Endothelial cell of umbilical vein (primary cell): ENCODE measurements around the gene TSEN34. TPM values are rescaled to one million over a fixed set of nuclear protein-coding genes. Genes with fewer than 3 reads are reported as not detected.
A peak's percentile ranks its signal among the peaks of the same experiment; 100 is the strongest.

Experiments used
- BruUV-seq: library from RNA; stranded (reverse); fragments of 400-500 nt; replicated peaks from 2 replicates; lab custom pipeline; 2021; lab: Mats Ljungman, UMichigan
- CTCF ChIA-PET: fragments of 300-600, 350-600 bp; sonication (Branson Sonifier 250); formaldehyde crosslinking; loops from one replicate; lab custom pipeline; 2021; ENCODE audit warnings: antibody characterized with exemption, inconsistent platforms; lab: Charles Lee
- POLR2A ChIA-PET: fragments of 300-600, 350-600 bp; sonication (Branson Sonifier 250); formaldehyde crosslinking; loops from one replicate; lab custom pipeline; 2021; ENCODE audit warnings: antibody characterized with exemption, inconsistent platforms; lab: Charles Lee
- DNase-seq: peaks from one replicate; pipeline ENCODE4 v3.0.0-alpha.2; 2011; ENCODE audit warnings: low read depth, low spot score
- FAIRE-seq: peaks from 2 replicates; lab custom pipeline; 2011; peaks lifted over from hg19 to GRCh38; lab: Jason Lieb, UNC
- H2AFZ ChIP-seq: 2 replicates; pipeline ENCODE4 v1.6.0; 2012; ENCODE audit warnings: low read depth, low read length, control low read depth, inconsistent platforms
- H3K27ac ChIP-seq: 2 replicates; pipeline ENCODE4 v1.5.1; 2011; ENCODE audit warnings: low read depth, mild to moderate bottlenecking, control low read depth, low read length, moderate library complexity; ENCODE audit not compliant: insufficient read depth
- H3K27me3 ChIP-seq, 2 experiments: 2 replicates each; pipeline versions ENCODE4 v1.6.0 to v1.6.1; 2011; ENCODE audit warnings: low read length in 2 of 2, mixed read lengths in 1 of 2; ENCODE audit not compliant: control insufficient read depth in 2 of 2, insufficient read depth in 2 of 2
- H3K36me3 ChIP-seq, 2 experiments: 2 replicates in 1 of 2; 3 replicates in 1 of 2; pipeline ENCODE4 v1.5.1; 2011; ENCODE audit warnings: low read length in 2 of 2, mild to moderate bottlenecking in 1 of 2, moderate library complexity in 1 of 2; ENCODE audit not compliant: control insufficient read depth in 2 of 2, insufficient read depth in 2 of 2; ENCODE audit errors: extremely low read depth in 1 of 2
- H3K4me1 ChIP-seq: 3 replicates; pipeline ENCODE4 v1.5.1; 2011; ENCODE audit warnings: mild to moderate bottlenecking, low read length; ENCODE audit not compliant: control insufficient read depth, insufficient read depth; ENCODE audit errors: extremely low read depth
- H3K4me2 ChIP-seq: 2 replicates; pipeline ENCODE4 v1.6.1; 2011; ENCODE audit warnings: low read length, control low read depth, mixed read lengths; ENCODE audit not compliant: insufficient read depth
- H3K4me3 ChIP-seq, 3 experiments: fragments of 200-600 bp in 1 of 3; sonication (generic), shearing (Covaris generic) in 1 of 3; replicated peaks in 1 of 3; 2 replicates each; pipeline ENCODE4 v1.5.1; 2011 to 2016; ENCODE audit warnings: control low read depth in 3 of 3, low read length in 3 of 3, mild to moderate bottlenecking in 2 of 3, inconsistent platforms in 1 of 3, low read depth in 1 of 3, moderate library complexity in 1 of 3; ENCODE audit not compliant: insufficient read depth in 1 of 3
- H3K79me2 ChIP-seq: 2 replicates; pipeline ENCODE4 v1.6.0; 2012; ENCODE audit warnings: low read length, inconsistent platforms; ENCODE audit not compliant: control insufficient read depth, insufficient read depth
- H3K9ac ChIP-seq: replicated peaks from 2 replicates; pipeline ENCODE3; 2011; ENCODE audit warnings: low read length, control low read depth; ENCODE audit not compliant: insufficient read depth; ENCODE audit errors: extremely low read depth
- H3K9me1 ChIP-seq: replicated peaks from 3 replicates; pipeline ENCODE4 v1.6.0; 2011; ENCODE audit warnings: mild to moderate bottlenecking, low read length; ENCODE audit not compliant: control insufficient read depth, insufficient read depth; ENCODE audit errors: extremely low read depth
- H3K9me3 ChIP-seq: replicated peaks from 2 replicates; pipeline ENCODE4 v1.5.1; 2012; ENCODE audit warnings: low read length, inconsistent platforms; ENCODE audit not compliant: control insufficient read depth, insufficient read depth
- H4K20me1 ChIP-seq: replicated peaks from 2 replicates; pipeline ENCODE3; 2011; ENCODE audit warnings: mild to moderate bottlenecking, low read length; ENCODE audit not compliant: control insufficient read depth, insufficient read depth; ENCODE audit errors: extremely low read depth
- EZH2 ChIP-seq: IDR thresholded peaks from 2 replicates; pipeline ENCODE4 v1.6.1; 2012; ENCODE audit warnings: borderline replicate concordance, low read depth, mild to moderate bottlenecking, moderate library complexity, low read length, inconsistent platforms; ENCODE audit not compliant: severe bottlenecking
- FOS ChIP-seq: IDR thresholded peaks from 2 replicates; pipeline ENCODE4 v1.6.1; 2011; ENCODE audit warnings: mild to moderate bottlenecking, low read length, moderate library complexity, borderline replicate concordance; ENCODE audit not compliant: insufficient read depth
- GATA2 ChIP-seq: IDR thresholded peaks from 2 replicates; pipeline ENCODE4 v1.7.0; 2011; ENCODE audit warnings: low read depth, mild to moderate bottlenecking, moderate library complexity, mixed read lengths, low read length; ENCODE audit not compliant: insufficient read length, insufficient read depth
- JUN ChIP-seq: IDR thresholded peaks from 2 replicates; pipeline ENCODE4 v1.6.1; 2011; ENCODE audit warnings: borderline replicate concordance, low read depth; ENCODE audit not compliant: insufficient read length, insufficient read depth
- MYC ChIP-seq: IDR thresholded peaks from one replicate; pipeline ENCODE4 v1.6.1; 2011; ENCODE audit warnings: mild to moderate bottlenecking, low read depth, low read length
- POLR2A ChIP-seq: IDR thresholded peaks from 2 replicates; pipeline ENCODE4 v1.6.1; 2012; ENCODE audit warnings: low read depth, mild to moderate bottlenecking, control low read depth, low read length
- POLR2AphosphoS5 ChIP-seq: IDR thresholded peaks from 2 replicates; pipeline ENCODE4 v1.6.1; 2012; ENCODE audit warnings: low read depth, mild to moderate bottlenecking, control low read depth, low read length, moderate library complexity; ENCODE audit not compliant: insufficient read depth
- dilution Hi-C: fragments of 300-500 bp; cut with MboI; formaldehyde crosslinking; loops from one replicate; pipeline ENCODE4 v1.15.0; 2019; ENCODE audit warnings: low sequenced_read_pairs; ENCODE audit not compliant: extremely low pct_ligation_motif_present
- intact Hi-C: fragments of 100-400 bp; cut with micrococcal nuclease; formaldehyde crosslinking; loops from one replicate; pipeline ENCODE4 v1.10.0; 2022
- polyA plus RNA-seq, 4 experiments: library from polyadenylated mRNA; depleted of rRNA in 3 of 4; stranded (reverse) in 3 of 4; unstranded in 1 of 4; fragments of >200 nt; gene quantifications; 2 replicates each; pipeline versions ENCODE4 v1.2.1 to v1.2.3, GENCODE V29; 2011 to 2012; ENCODE audit warnings: missing spikeins in 1 of 4
- total RNA-seq: library from RNA; stranded (reverse); gene quantifications from 2 replicates; pipeline ENCODE4 v1.2.3, GENCODE V29; 2021
- TF ChIP-seq, protein P1 (sequence below), 2 donors: IDR thresholded peaks; 1 replicate in 1 of 2; 2 replicates in 1 of 2; pipeline ENCODE4 v1.5.1; 2011; ENCODE audit warnings: low read length in 2 of 2, mild to moderate bottlenecking in 2 of 2, moderate library complexity in 2 of 2, control low read depth in 1 of 2, inconsistent platforms in 1 of 2, low read depth in 1 of 2; ENCODE audit not compliant: insufficient read depth in 1 of 2; ENCODE audit errors: extremely low read depth in 1 of 2
- TF ChIP-seq, protein P2 (sequence below): IDR thresholded peaks from 2 replicates; pipeline ENCODE4 v1.6.1; 2011; ENCODE audit not compliant: insufficient read depth, insufficient read length

TSEN34 gene
- total and polyA plus RNA-seq, 2 donors (not counting 3 experiments of a cell fraction or from before 2014, with no cell fraction given), result 40.7 to 81.9 TPM

DNA sequence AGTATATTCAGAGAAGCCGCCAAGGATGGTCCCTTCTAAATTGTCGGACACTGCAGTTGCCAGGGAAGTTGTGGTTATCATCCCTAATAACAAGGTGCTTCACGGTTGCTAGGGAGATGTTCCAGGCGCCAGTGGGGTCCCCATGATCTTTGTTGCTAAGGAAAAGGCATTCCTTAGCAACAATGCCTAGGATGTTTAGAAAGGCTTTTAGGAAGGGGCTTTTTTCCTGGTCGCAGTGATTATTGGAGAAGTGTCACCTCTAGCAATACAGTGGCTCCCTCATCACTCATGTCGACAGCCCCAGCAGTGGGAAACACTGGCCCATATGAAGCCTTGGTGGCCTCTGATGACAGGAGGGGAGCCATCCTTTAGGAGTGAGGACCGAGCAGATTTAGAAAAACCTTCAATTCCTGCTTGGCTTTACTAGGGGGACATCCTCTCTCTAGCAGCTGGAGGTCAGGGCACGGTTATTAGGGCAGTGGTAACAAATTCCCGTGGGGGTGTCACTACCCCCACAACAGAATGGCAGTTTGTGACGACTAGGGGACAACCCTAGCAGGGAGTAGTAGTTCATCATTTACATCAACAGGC lies 11.8 kb upstream of the TSEN34 start:
- Histone ChIP-seq H3K36me3 (peaks cover 7 to 38% of the 10 kb centered on the region in 2 experiments), H3K27me3 (no peaks in the 10 kb centered on the region), H4K20me1 (no peaks in the 10 kb centered on the region), H3K9ac (no peak overlapping the region), H3K4me1 (no peaks in the 10 kb centered on the region), H2AFZ (no peak overlapping the region), H3K4me2 (no peak overlapping the region), H3K4me3 (no peak overlapping the region), H3K79me2 (no peaks in the 10 kb centered on the region), H3K9me1 (no peaks in the 10 kb centered on the region), H3K9me3 (no peaks in the 10 kb centered on the region), H3K27ac (no peak overlapping the region)
- CTCF ChIA-PET, result interaction anchor here (1.0 to 1.8 kb wide), 5 partner anchors 9 to 87 kb away, joined by 3 to 6 read pairs (median 3); partner anchors contain the start of genes MBOAT7 and TSEN34
- TSS peak; percentile 26 for BruUV-seq
- DNase-seq, result no peak
- intact Hi-C loops, result no loop called here
- no peak for TF ChIP-seq FOS
- no peak for TF ChIP-seq EZH2
- TF ChIP-seq GATA2, result no peak
- TF ChIP-seq, protein P1, sequence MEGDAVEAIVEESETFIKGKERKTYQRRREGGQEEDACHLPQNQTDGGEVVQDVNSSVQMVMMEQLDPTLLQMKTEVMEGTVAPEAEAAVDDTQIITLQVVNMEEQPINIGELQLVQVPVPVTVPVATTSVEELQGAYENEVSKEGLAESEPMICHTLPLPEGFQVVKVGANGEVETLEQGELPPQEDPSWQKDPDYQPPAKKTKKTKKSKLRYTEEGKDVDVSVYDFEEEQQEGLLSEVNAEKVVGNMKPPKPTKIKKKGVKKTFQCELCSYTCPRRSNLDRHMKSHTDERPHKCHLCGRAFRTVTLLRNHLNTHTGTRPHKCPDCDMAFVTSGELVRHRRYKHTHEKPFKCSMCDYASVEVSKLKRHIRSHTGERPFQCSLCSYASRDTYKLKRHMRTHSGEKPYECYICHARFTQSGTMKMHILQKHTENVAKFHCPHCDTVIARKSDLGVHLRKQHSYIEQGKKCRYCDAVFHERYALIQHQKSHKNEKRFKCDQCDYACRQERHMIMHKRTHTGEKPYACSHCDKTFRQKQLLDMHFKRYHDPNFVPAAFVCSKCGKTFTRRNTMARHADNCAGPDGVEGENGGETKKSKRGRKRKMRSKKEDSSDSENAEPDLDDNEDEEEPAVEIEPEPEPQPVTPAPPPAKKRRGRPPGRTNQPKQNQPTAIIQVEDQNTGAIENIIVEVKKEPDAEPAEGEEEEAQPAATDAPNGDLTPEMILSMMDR (IDR thresholded peaks at IDR 0.05; ENCODE audit: extremely low read depth in 1 of 2, insufficient read depth in 1 of 2, low read depth in 1 of 2, low read length in 2 of 2), result no peak
- TF ChIP-seq, protein P2, sequence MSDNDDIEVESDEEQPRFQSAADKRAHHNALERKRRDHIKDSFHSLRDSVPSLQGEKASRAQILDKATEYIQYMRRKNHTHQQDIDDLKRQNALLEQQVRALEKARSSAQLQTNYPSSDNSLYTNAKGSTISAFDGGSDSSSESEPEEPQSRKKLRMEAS, result no peak
- TF ChIP-seq MYC, result no peak
- TF ChIP-seq POLR2A, result no peak
- TF ChIP-seq JUN, result no peak
- TF ChIP-seq POLR2AphosphoS5, result no peak
- dilution Hi-C loops, result no loop called here
- no peak for FAIRE-seq
- POLR2A ChIA-PET, result no interaction called here
